Gastrocnemius medialis (tissue), 4 donors: ENCODE data around the gene CIB2. TPM values are rescaled to one million over a fixed set of nuclear protein-coding genes. Genes with fewer than 3 reads are reported as not detected.

Source experiments
- ATAC-seq, 2 donors: fragments of 150-250 bp; one replicate each; pipeline ENCODE4 v1.9.1; 2016
- DNase-seq, 2 donors: peaks; one replicate each; pipeline ENCODE4 v3.0.0-alpha.2; 2019
- H3K27ac ChIP-seq, 4 donors: fragments of 200-600 bp; sonication (generic); 1 replicate in 1 of 4; 2 replicates in 3 of 4; pipeline ENCODE4 v1.5.1; 2016 to 2018; ENCODE audit warnings: mild to moderate bottlenecking in 2 of 4, moderate library complexity in 1 of 4
- H3K27me3 ChIP-seq, 3 donors: fragments of 200-600 bp; sonication (generic) in 2 of 3; 1 replicate in 1 of 3; 2 replicates in 2 of 3; pipeline versions ENCODE4 v1.5.1 to v1.6.0; 2016 to 2019; ENCODE audit warnings: mild to moderate bottlenecking in 1 of 3, moderate library complexity in 1 of 3
- H3K36me3 ChIP-seq, 2 donors: fragments of 200-600 bp; sonication (generic) in 1 of 2; one replicate each; pipeline ENCODE4 v1.5.1; 2017 to 2018
- H3K4me1 ChIP-seq, 2 donors: fragments of 200-600 bp; sonication (generic) in 1 of 2; one replicate each; pipeline ENCODE4 v1.5.1; 2016 to 2017; ENCODE audit warnings: mild to moderate bottlenecking in 2 of 2
- H3K4me3 ChIP-seq, 4 donors: fragments of 200-600 bp; sonication (generic) in 3 of 4; 1 replicate in 1 of 4; 2 replicates in 3 of 4; pipeline ENCODE4 v1.5.1; 2016 to 2019; ENCODE audit warnings: mild to moderate bottlenecking in 2 of 4
- H3K9me3 ChIP-seq, 3 donors: fragments of 200-600 bp; sonication (generic) in 2 of 3; 1 replicate in 1 of 3; 2 replicates in 2 of 3; pipeline ENCODE4 v1.5.1; 2016 to 2019
- CTCF ChIP-seq, 5 experiments: fragments of 450-650 bp in 3 of 5; fragments of 200-600 bp in 2 of 5; sonication (generic) in 2 of 5; IDR thresholded peaks in 4 of 5; conservative IDR thresholded peaks in 1 of 5; 1 replicate in 4 of 5; 2 replicates in 1 of 5; pipeline ENCODE4 v1.5.1; 2016 to 2019; ENCODE audit warnings: antibody characterized with exemption in 5 of 5, mild to moderate bottlenecking in 3 of 5, moderate library complexity in 3 of 5
- POLR2A ChIP-seq, 2 donors: fragments of 450-650 bp; IDR thresholded peaks; one replicate each; pipeline ENCODE4 v1.6.1; 2017; ENCODE audit warnings: antibody characterized with exemption in 2 of 2, mild to moderate bottlenecking in 2 of 2, moderate library complexity in 2 of 2
- in situ Hi-C, 4 donors: fragments of 200-750 bp; cut with MboI; loops; one replicate each; pipeline versions ENCODE4 v1.15.0 to v1.8.0; 2017; ENCODE audit warnings: low sequenced_read_pairs in 4 of 4
- intact Hi-C: fragments of 100-400 bp; cut with DNase I; formaldehyde crosslinking; loops from one replicate; pipeline ENCODE4 v1.15.1; 2023; ENCODE audit warnings: low total_unique reads
- total RNA-seq, 4 donors: library from RNA; depleted of rRNA; stranded (reverse); fragments of >200 nt; gene quantifications; one replicate each; pipeline versions ENCODE4 v1.1.0 to v1.2.3, GENCODE V29; 2016

CIB2 gene
- total RNA-seq, 4 donors from 2014 or later, result 5.6 to 14.4 (median 6.7) TPM

- Histone ChIP-seq H3K36me3 (peaks cover 5 to 64% of the 10 kb centered on the region in 2 donors), H3K9me3 (no peaks in the 10 kb centered on the region), H3K4me3 (no peak overlapping the region), H3K27ac (peak overlapping the region; percentile 3 to 50 (median 28)), H3K4me1 (peaks cover 0 to 6% of the 10 kb centered on the region in 2 donors), H3K27me3 (no peaks in the 10 kb centered on the region)
- DNase-seq (no peak), ATAC-seq (peak; percentile 33 to 39)
- no peak for TF ChIP-seq POLR2A (IDR thresholded peaks at IDR 0.05)
- no peak for TF ChIP-seq CTCF (IDR thresholded peaks at IDR 0.05 in 4 of 5, conservative IDR thresholded peaks at IDR 0.05 in 1 of 5)
- intact Hi-C loops, result no loop called here
- in situ Hi-C loops, result loop anchor here in 2 of 4 donors (10.0 kb wide), 2 partner anchors 64 to 74 kb away; partner anchors contain the start of gene ACSBG1 (in 1 of the 2)
Measured at GRCh38 chr15:78170848-78171773, 39.9 kb upstream of the CIB2 start.

GRCh38 chr15:78168608-78169007, 37.4 kb upstream of the CIB2 start:
- H3K9me3 ChIP-seq, result no peaks in the 10 kb centered on the region
- in situ Hi-C loops, result no loop called here
- no peaks in the 10 kb centered on the region for H3K27me3 ChIP-seq
- no peak overlapping the region for H3K27ac ChIP-seq
- intact Hi-C loops, result no loop called here
- DNase-seq (no peak), ATAC-seq (no peak)
- no peak for TF ChIP-seq POLR2A (IDR thresholded peaks at IDR 0.05)
- TF ChIP-seq CTCF (IDR thresholded peaks at IDR 0.05 in 4 of 5, conservative IDR thresholded peaks at IDR 0.05 in 1 of 5), result no peak
- H3K36me3 ChIP-seq, result peaks cover 9 to 89% of the 10 kb centered on the region in 2 donors
- H3K4me1 ChIP-seq, result peaks cover 0 to 6% of the 10 kb centered on the region in 2 donors
- no peak overlapping the region for H3K4me3 ChIP-seq

- Histone ChIP-seq H3K27ac (no peak overlapping the region), H3K36me3 (peaks cover 9 to 100% of the 10 kb centered on the region in 2 donors), H3K9me3 (no peaks in the 10 kb centered on the region), H3K4me1 (peaks cover 0 to 6% of the 10 kb centered on the region in 2 donors), H3K27me3 (no peaks in the 10 kb centered on the region), H3K4me3 (no peak overlapping the region)
- intact Hi-C loops (no loop called here), in situ Hi-C loops (no loop called here)
- ATAC-seq, result no peak
- TF ChIP-seq CTCF (IDR thresholded peaks at IDR 0.05 in 4 of 5, conservative IDR thresholded peaks at IDR 0.05 in 1 of 5), result no peak
- TF ChIP-seq POLR2A (IDR thresholded peaks at IDR 0.05), result no peak
- no peak for DNase-seq
Measured at GRCh38 chr15:78167227-78167888, 36.1 kb upstream of the CIB2 start.

- Histone ChIP-seq H3K36me3 (peaks cover 5 to 99% of the 10 kb centered on the region in 2 donors), H3K4me3 (no peak overlapping the region), H3K27me3 (no peaks in the 10 kb centered on the region), H3K4me1 (no peaks in the 10 kb centered on the region), H3K9me3 (no peaks in the 10 kb centered on the region), H3K27ac (no peak overlapping the region)
- DNase-seq (no peak), ATAC-seq (no peak)
- TF ChIP-seq CTCF (IDR thresholded peaks at IDR 0.05 in 4 of 5, conservative IDR thresholded peaks at IDR 0.05 in 1 of 5), result no peak
- no peak for TF ChIP-seq POLR2A (IDR thresholded peaks at IDR 0.05)
- intact Hi-C loops, result no loop called here
- in situ Hi-C loops, result no loop called here
Measured at GRCh38 chr15:78164010-78164409, 32.8 kb upstream of the CIB2 start.
